Neural cell (in vitro differentiated cells): ENCODE results near the gene SPATA45.

Source experiments
- CTCF ChIP-seq: fragments of 450-650 bp; IDR thresholded peaks from 2 replicates; pipeline ENCODE4 v1.5.1; 2014; ENCODE audit warnings: antibody characterized with exemption, mild to moderate bottlenecking, moderate library complexity; ENCODE audit not compliant: poor library complexity, severe bottlenecking
- POLR2AphosphoS5 ChIP-seq: IDR thresholded peaks from 2 replicates; pipeline ENCODE4 v1.6.1; 2012
- RAD21 ChIP-seq: fragments of 450-650 bp; conservative IDR thresholded peaks from 2 replicates; pipeline ENCODE4 v1.6.1; 2014; ENCODE audit warnings: antibody characterized with exemption, mild to moderate bottlenecking, moderate library complexity
- REST ChIP-seq: IDR thresholded peaks from 2 replicates; pipeline ENCODE4 v1.6.1; 2012; ENCODE audit warnings: borderline replicate concordance
- SMC3 ChIP-seq: fragments of 450-650 bp; conservative IDR thresholded peaks from 2 replicates; pipeline ENCODE4 v1.6.1; 2014; ENCODE audit warnings: antibody characterized with exemption, mild to moderate bottlenecking, moderate library complexity; ENCODE audit not compliant: poor library complexity

- no peak for TF ChIP-seq CTCF
- TF ChIP-seq SMC3, result no peak
- no peak for TF ChIP-seq POLR2AphosphoS5
- no peak for TF ChIP-seq RAD21
- no peak for TF ChIP-seq REST
These were observed 26.1 kb upstream of the SPATA45 start for GRCh38 chr1:212873518-212873917.
